GM23338 (cell line): Measurements from ENCODE around the gene NPB. TPM values are rescaled to one million over a fixed set of nuclear protein-coding genes. Genes with fewer than 3 reads are reported as not detected.

Experiments used
- ATAC-seq: fragments of 200-7000 bp; cut with Tn5 transposase; 3 replicates; pipeline ENCODE4 v1.9.1; 2020
- DNase-seq: peaks from one replicate; pipeline ENCODE4 v3.0.0-alpha.2; 2015; ENCODE audit warnings: low spot score
- H2AFZ ChIP-seq: fragments of 200-600 bp; sonication (generic); 2 replicates; pipeline ENCODE4 v1.8.0; 2016; ENCODE audit warnings: antibody characterized with exemption, mild to moderate bottlenecking, moderate library complexity
- H3F3A ChIP-seq: fragments of 200-600 bp; sonication (generic); replicated peaks from 2 replicates; pipeline ENCODE4 v1.8.0; 2017; ENCODE audit warnings: antibody characterized with exemption, mixed run types, low read depth
- H3K27ac ChIP-seq: fragments of 200-600 bp; sonication (generic); 2 replicates; pipeline ENCODE4 v1.6.1; 2016; ENCODE audit warnings: low read depth
- H3K27me3 ChIP-seq: fragments of 200-600 bp; sonication (generic); 2 replicates; pipeline ENCODE4 v1.8.0; 2016; ENCODE audit warnings: mild to moderate bottlenecking, mixed run types, moderate library complexity; ENCODE audit not compliant: insufficient read depth
- H3K36me3 ChIP-seq: fragments of 200-600 bp; sonication (generic); 2 replicates; pipeline ENCODE4 v1.8.0; 2016; ENCODE audit warnings: mild to moderate bottlenecking; ENCODE audit not compliant: insufficient read depth
- H3K4me1 ChIP-seq: fragments of 200-600 bp; sonication (generic); 2 replicates; pipeline ENCODE4 v1.8.0; 2016; ENCODE audit warnings: mild to moderate bottlenecking, moderate library complexity; ENCODE audit not compliant: insufficient read depth
- H3K4me2 ChIP-seq: fragments of 200-600 bp; sonication (generic); 2 replicates; pipeline ENCODE4 v1.7.1; 2017; ENCODE audit warnings: mixed run types
- H3K4me3 ChIP-seq: fragments of 200-600 bp; sonication (generic); 2 replicates; pipeline ENCODE4 v1.6.1; 2016; ENCODE audit warnings: mixed run types
- H3K79me2 ChIP-seq: fragments of 200-600 bp; sonication (generic); replicated peaks from 2 replicates; pipeline ENCODE4 v1.8.0; 2017; ENCODE audit warnings: mild to moderate bottlenecking; ENCODE audit not compliant: insufficient read depth
- H3K9me2 ChIP-seq: fragments of 200-600 bp; sonication (generic); 2 replicates; pipeline ENCODE4 v1.8.0; 2017; ENCODE audit not compliant: insufficient read depth
- H4K20me1 ChIP-seq: fragments of 200-600 bp; sonication (generic); replicated peaks from 2 replicates; pipeline ENCODE4 v1.8.0; 2017; ENCODE audit warnings: mild to moderate bottlenecking; ENCODE audit not compliant: insufficient read depth
- H3K27ac Mint-ChIP-seq: 2 replicates; pipeline ENCODE4 v1.8.0; 2020; ENCODE audit warnings: inconsistent platforms, mild to moderate bottlenecking, moderate library complexity, mixed read lengths
- H3K27me3 Mint-ChIP-seq: 3 replicates; pipeline ENCODE4 v1.8.0; 2022; ENCODE audit warnings: low read depth, mild to moderate bottlenecking, moderate library complexity, mixed read lengths, inconsistent platforms; ENCODE audit not compliant: insufficient read depth, poor library complexity
- H3K36me3 Mint-ChIP-seq: 3 replicates; pipeline ENCODE4 v1.8.0; 2021; ENCODE audit warnings: low read depth, mild to moderate bottlenecking, inconsistent platforms, moderate library complexity, mixed read lengths
- H3K4me1 Mint-ChIP-seq: 3 replicates; pipeline ENCODE4 v1.8.0; 2020; ENCODE audit warnings: mild to moderate bottlenecking, inconsistent platforms, mixed read lengths
- H3K4me3 Mint-ChIP-seq: 3 replicates; pipeline ENCODE4 v1.8.0; 2021; ENCODE audit warnings: moderate library complexity, mild to moderate bottlenecking, inconsistent platforms, mixed read lengths
- H3K9me3 Mint-ChIP-seq: 3 replicates; pipeline ENCODE4 v1.8.0; 2020; ENCODE audit warnings: moderate library complexity, mild to moderate bottlenecking, inconsistent platforms, mixed read lengths
- CREB1 ChIP-seq: fragments of 250-450 bp; sonication (Bioruptor Pico); IDR thresholded peaks from 2 replicates; pipeline ENCODE4 v1.5.0; 2020; ENCODE audit warnings: low read depth, mild to moderate bottlenecking, moderate library complexity
- CTCF ChIP-seq, 2 experiments: fragments of 200-600 bp in 1 of 2; sonication (generic) in 1 of 2; conservative IDR thresholded peaks; 2 replicates each; pipeline versions ENCODE4 v1.5.1 to v1.6.1; 2016 to 2017; ENCODE audit warnings: antibody characterized with exemption in 2 of 2, low read depth in 2 of 2, mild to moderate bottlenecking in 2 of 2, moderate library complexity in 1 of 2
- ETS1 ChIP-seq: IDR thresholded peaks from 2 replicates; pipeline ENCODE4 v1.6.1; 2016; ENCODE audit warnings: antibody characterized with exemption
- EZH2 ChIP-seq: fragments of 200-600 bp; sonication (generic); IDR thresholded peaks from one replicate; pipeline ENCODE4 v1.8.0; 2017; ENCODE audit warnings: antibody characterized with exemption, mild to moderate bottlenecking, low read depth; ENCODE audit not compliant: unreplicated experiment
- EZH2phosphoT487 ChIP-seq: fragments of 200-600 bp; sonication (generic); IDR thresholded peaks from one replicate; pipeline ENCODE4 v1.8.1; 2018; ENCODE audit warnings: antibody characterized with exemption; ENCODE audit not compliant: unreplicated experiment
- JUNB ChIP-seq: IDR thresholded peaks from one replicate; pipeline ENCODE4 v1.6.1; 2016; ENCODE audit warnings: antibody characterized with exemption; ENCODE audit not compliant: unreplicated experiment
- NANOG ChIP-seq: IDR thresholded peaks from 2 replicates; pipeline ENCODE4 v1.6.1; 2016; ENCODE audit warnings: antibody characterized with exemption, borderline replicate concordance
- POLR2AphosphoS5 ChIP-seq: IDR thresholded peaks from 2 replicates; pipeline ENCODE4 v1.6.1; 2016; ENCODE audit warnings: antibody characterized with exemption, low read depth
- REST ChIP-seq: IDR thresholded peaks from one replicate; pipeline ENCODE4 v1.6.1; 2018; ENCODE audit warnings: antibody characterized with exemption; ENCODE audit not compliant: unreplicated experiment
- STAT1 ChIP-seq: IDR thresholded peaks from one replicate; pipeline ENCODE4 v1.6.1; 2016; ENCODE audit warnings: antibody characterized with exemption; ENCODE audit not compliant: unreplicated experiment
- ZNF114 ChIP-seq: fragments of 250-450 bp; sonication (Bioruptor Pico); IDR thresholded peaks from 2 replicates; pipeline ENCODE4 v1.5.0; 2020; ENCODE audit warnings: mild to moderate bottlenecking, moderate library complexity
- ZNF331 ChIP-seq: fragments of 250-450 bp; sonication (Bioruptor Pico); IDR thresholded peaks from 2 replicates; pipeline ENCODE4 v1.5.0; 2020; ENCODE audit warnings: low read depth, mild to moderate bottlenecking, moderate library complexity
- ZNF462 ChIP-seq: fragments of 250-450 bp; sonication (Bioruptor Pico); IDR thresholded peaks from 2 replicates; pipeline ENCODE4 v1.5.0; 2020; ENCODE audit warnings: mild to moderate bottlenecking, moderate library complexity
- polyA plus RNA-seq: library from polyadenylated mRNA; unstranded; fragments of >200 nt; fragmentation: Nextera tagmentation; extraction: Ambion mirVana; gene quantifications from 2 replicates; pipeline ENCODE4 v1.2.1, GENCODE V29; 2016
- total RNA-seq: library from RNA; depleted of rRNA; stranded (reverse); fragments of >200 nt; shearing (Covaris generic); gene quantifications from 2 replicates; pipeline ENCODE4 v1.2.3, GENCODE V29; 2014

NPB gene
- total and polyA plus RNA-seq, 2 experiments from 2014 or later, result 3.6 to 3.8 TPM

- Histone ChIP-seq H3K79me2 (no peaks in the 10 kb centered on the region; the same call in 1 of the 2 replicates), H3K9me2 (no peaks in the 10 kb centered on the region), H3K4me1 (no peaks in the 10 kb centered on the region; the same call in 1 of the 2 replicates), H3F3A (peaks cover 15% of the 10 kb centered on the region), H3K36me3 (peaks cover 26% of the 10 kb centered on the region; the same call in 1 of the 2 replicates), H2AFZ (no peak overlapping the region), H3K27me3 (peaks cover 18% of the 10 kb centered on the region), H4K20me1 (0 out of 2 replicates have a peak, but pooled peaks cover 7% of the 10 kb centered on the region), H3K4me3 (no peak overlapping the region), H3K27ac (no peak overlapping the region), H3K4me2 (no peak overlapping the region)
- no peak for ATAC-seq
- H3K9me3 Mint-ChIP-seq, result no peaks in the 10 kb centered on the region
- DNase-seq, result no peak
- H3K27me3 Mint-ChIP-seq, result peaks cover 26% of the 10 kb centered on the region
- H3K4me1 Mint-ChIP-seq, result peaks cover 3% of the 10 kb centered on the region; the same call in 2 of the 3 replicates
- no peak for TF ChIP-seq ETS1
- no peak for TF ChIP-seq ZNF114 (CRISPR knock-in tag)
- TF ChIP-seq EZH2phosphoT487, result no peak
- TF ChIP-seq POLR2AphosphoS5, result no peak
- TF ChIP-seq STAT1, result no peak
- no peak for TF ChIP-seq CREB1
- no peak for TF ChIP-seq ZNF331 (CRISPR knock-in tag)
- TF ChIP-seq NANOG, result no peak
- no peak for TF ChIP-seq REST
- no peak for TF ChIP-seq CTCF (conservative IDR thresholded peaks at IDR 0.05; ENCODE audit: low read depth in 2 of 2)
- no peak for TF ChIP-seq JUNB
- no peak for TF ChIP-seq EZH2
- no peak for TF ChIP-seq ZNF462 (CRISPR knock-in tag)
- H3K36me3 Mint-ChIP-seq, result peaks cover 38% of the 10 kb centered on the region
- no peak overlapping the region for H3K27ac Mint-ChIP-seq
- H3K4me3 Mint-ChIP-seq, result no peak overlapping the region
Observed at GRCh38 chr17:81899514-81900166, 2.4 kb upstream of the NPB start.
